Measurements from ENCODE around the gene MTR. TPM values are rescaled to one million over a fixed set of nuclear protein-coding genes. Genes with fewer than 3 reads are reported as not detected.
"Not testable (repeated sequence)": the region's sequence is repeated elsewhere in the genome, so short reads cannot be mapped to it uniquely, and the experiment has no call there.

MTR gene
- total RNA-seq, 1 experiment from 2014 or later, result 12.5 TPM

GRCh38 chr1:236904892-236905741, 110.0 kb downstream of the MTR start:
- DNase-seq (ENCODE audit: low read depth), result peak; percentile 82

DNA sequence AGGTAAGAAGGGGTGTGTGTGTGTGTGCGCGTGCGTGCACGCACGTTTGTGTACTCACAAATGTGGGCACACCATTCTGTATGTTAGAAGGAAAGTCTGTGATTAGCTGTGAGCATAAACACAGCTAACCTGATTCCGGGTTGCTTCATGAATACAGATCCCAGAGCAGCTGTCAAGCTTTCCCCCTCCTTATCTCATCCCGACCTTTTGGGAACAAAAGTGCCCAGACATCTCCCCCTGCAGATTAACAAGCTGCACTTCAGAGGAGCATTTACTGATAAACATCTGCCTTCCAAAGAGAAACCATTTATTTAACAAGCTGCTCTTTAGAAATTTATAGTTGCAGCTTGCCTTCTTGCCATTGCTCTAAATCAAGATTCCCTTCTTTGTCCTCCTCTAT, 112.1 kb downstream of the MTR start:
- no peak for DNase-seq (ENCODE audit: low read depth)

- DNase-seq (ENCODE audit: low read depth), result no peak
These were observed 113.6 kb downstream of the MTR start for GRCh38 chr1:236908669-236909068.

DNA sequence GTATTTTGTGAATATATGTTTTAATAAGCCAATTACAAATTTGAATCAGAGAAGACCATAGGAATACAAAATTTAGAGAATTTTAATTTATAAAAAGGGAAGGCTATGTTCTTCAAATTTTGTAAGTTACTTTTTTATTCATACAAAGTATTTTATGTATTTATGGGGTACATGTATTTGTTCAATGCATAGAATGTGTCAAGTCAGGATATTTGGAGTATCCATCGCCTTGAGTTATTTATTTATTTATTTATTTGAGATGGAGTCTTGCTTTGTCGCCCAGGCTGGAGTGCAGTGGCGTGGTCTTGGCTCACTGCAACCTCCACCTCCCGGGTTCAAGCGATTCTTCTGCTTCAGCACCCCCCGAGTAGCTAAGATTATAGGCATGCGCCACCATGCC, 116.0 kb downstream of the MTR start:
- not testable (repeated sequence) for DNase-seq (ENCODE audit: low read depth)

GRCh38 chr1:236913371-236914037, 118.4 kb downstream of the MTR start:
- no peak for DNase-seq (ENCODE audit: low read depth)

- no peak for DNase-seq (ENCODE audit: low read depth)
These were observed 119.3 kb downstream of the MTR start for GRCh38 chr1:236914375-236914774.

DNA sequence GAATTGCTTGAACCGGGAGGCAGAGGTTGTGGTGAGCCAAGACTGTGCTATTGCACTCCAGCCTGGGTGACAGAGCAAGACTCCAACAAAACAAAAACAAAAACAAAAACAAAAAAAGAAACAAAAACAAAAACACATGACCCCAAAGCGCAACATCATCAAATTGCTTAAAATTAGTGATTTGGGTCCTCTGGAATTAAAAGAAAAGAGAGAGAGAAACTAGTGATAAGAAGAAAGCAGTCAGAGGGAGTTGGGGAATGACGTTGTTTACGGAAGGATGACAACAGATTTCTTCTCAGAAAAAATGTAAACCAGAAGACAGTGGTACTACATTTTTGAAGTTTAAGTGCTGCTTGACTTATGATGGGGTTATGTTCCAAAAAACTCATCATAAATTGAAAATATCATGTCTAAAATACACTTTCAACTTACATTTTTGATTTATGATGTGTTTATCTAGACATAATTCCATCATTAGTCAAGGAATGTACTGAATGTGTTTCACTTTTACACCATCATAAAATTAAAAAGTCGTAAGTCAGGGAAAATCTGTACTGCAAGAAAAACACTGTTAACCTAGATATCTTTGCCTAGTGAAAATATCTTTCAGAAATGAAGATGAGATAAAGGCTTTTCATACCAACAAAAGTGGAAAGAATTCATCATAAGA, 121.2 kb downstream of the MTR start:
- DNase-seq (ENCODE audit: low read depth), result no peak

DNA sequence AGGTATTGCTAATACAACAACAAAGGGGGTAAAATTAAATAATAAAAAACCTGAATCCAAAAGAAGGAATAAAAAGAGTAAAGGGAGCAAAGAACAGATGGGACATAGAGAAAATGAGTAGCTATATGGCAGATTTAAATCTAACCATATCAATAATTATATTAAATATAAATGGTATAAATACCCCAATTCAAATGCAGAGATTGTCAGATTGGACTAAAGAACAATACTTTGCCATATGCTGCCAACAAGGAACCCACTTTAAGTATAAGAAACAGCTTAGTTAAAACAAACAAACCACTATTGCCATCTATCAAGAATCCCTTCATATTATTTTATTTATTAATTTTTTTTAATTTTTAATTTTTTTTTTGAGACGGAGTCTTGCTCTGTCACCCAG, 122.4 kb downstream of the MTR start:
- no peak for DNase-seq (ENCODE audit: low read depth)

DNA sequence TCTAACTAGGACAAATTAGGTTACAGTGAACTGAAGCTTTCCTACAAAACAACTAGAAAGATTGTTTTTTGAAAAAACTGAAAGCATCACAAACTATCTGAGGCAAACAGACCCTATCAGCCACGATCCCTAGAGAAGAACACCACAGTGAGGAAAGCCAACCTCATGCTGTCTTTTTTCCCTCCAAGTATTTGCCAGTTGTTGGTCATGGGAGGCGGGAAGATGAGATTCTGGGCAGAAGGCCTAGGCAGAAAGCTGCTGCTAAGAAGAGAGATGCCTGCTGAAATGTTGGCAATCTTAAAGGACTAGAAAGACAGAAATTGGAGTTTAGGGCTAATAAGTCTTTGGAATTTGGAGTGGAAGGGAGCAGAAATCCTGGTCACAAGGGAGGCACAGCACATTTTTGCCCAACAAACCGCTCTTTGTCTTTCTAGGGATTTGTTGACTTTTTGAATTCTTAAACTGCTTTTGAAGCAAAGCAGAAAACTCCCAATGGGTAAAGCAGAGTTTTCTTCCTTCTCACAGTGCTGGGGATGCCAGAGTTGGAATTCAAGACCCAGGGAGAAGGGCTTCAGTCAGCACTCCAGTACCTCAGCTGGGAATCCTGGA, 125.3 kb downstream of the MTR start:
- no peak for DNase-seq (ENCODE audit: low read depth)

DNA sequence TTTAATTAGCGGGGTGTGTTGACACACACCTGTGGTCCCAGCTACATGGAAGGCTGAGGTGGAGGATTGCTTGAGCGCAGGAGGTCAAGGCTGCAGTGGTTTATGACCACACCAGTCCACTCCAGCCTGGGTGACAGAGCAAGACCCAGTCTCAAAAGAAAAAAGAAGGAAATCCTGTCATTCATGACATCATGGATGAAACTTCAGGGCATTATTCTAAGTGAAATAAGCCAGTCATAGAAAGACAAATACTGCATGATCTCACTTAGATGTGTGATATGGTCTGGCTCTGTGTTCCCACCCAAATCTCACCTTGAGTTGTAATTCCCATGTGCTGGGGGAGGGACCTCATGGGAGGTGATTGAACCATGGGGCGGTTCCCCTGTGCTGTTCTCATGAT, 126.5 kb downstream of the MTR start:
- no peak for DNase-seq (ENCODE audit: low read depth)

GRCh38 chr1:236922190-236922589, 127.1 kb downstream of the MTR start:
- DNase-seq (ENCODE audit: low read depth), result no peak

DNA sequence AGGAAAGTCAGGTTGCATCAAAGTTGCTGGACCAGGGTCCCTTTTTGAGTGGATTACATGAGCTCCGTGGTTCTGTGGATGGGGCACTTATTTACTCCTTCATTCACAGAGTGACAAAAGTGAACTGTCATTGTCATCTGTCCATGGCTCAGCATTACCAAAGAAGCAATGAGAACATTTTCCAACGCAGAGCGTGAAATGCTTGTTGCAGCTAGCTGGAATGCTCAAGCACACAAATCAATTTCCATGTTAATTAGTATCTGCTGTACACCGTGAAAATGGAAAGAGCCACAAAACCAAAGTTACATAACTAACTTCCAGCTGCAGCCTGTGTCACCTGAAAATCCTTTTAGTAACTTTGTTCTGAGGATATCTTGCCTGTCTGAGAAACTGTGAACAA, 130.3 kb downstream of the MTR start:
- DNase-seq (ENCODE audit: low read depth), result no peak

- DNase-seq (ENCODE audit: low read depth), result no peak
These were observed 135.4 kb downstream of the MTR start for GRCh38 chr1:236930503-236930902.

- no peak for DNase-seq (ENCODE audit: low read depth)
These were observed 143.7 kb downstream of the MTR start for GRCh38 chr1:236938760-236939159.

DNA sequence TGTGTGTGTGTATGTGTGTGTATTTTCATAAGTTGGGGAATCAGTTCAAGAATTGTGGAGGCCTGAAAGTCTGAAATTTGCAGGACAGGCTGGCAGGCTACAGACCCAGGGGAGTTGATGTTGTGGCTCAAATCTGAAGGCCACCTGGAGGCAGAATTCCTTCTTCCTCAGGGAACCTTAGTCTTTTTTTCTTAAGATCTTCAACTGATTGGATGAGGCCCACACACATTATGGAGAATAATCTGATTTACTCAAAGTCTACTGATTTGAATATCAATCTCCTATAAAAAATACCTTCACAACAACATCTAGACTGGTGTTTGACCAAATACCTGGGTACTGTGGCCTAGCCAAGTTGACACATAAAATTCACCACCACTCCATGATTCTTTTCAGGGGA, 147.3 kb downstream of the MTR start:
- no peak for DNase-seq (ENCODE audit: low read depth)

DNA sequence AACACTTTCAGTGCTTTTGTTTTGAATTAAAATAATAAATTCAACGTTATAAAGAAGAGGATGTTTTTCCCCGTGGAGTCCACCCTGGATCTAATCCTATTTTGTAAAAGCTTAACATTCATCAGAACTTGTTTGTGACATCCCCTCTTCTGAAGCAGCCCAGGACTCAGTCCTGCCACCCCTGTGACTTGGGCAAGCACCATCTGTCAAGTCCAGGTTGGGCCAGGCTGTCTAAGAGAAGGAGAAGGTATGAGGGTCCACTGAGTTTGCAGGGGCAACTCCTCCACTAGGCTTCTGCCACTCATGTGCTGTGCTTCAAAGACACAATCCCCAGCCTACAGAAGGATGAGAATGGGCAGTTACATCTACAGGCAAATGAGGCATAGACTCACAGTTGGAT, 149.5 kb downstream of the MTR start:
- no peak for DNase-seq (ENCODE audit: low read depth)

GRCh38 chr1:236945002-236945401, 149.9 kb downstream of the MTR start:
- DNase-seq (ENCODE audit: low read depth), result no peak

- no peak for DNase-seq (ENCODE audit: low read depth)
These were observed 152.7 kb downstream of the MTR start for GRCh38 chr1:236947794-236948193.

GRCh38 chr1:236948381-236948780, 153.3 kb downstream of the MTR start:
- DNase-seq (ENCODE audit: low read depth), result no peak

GRCh38 chr1:236948996-236949395, 153.9 kb downstream of the MTR start:
- no peak for DNase-seq (ENCODE audit: low read depth)

- no peak for DNase-seq (ENCODE audit: low read depth)
These were observed 155.3 kb downstream of the MTR start for GRCh38 chr1:236950365-236950764.

DNA sequence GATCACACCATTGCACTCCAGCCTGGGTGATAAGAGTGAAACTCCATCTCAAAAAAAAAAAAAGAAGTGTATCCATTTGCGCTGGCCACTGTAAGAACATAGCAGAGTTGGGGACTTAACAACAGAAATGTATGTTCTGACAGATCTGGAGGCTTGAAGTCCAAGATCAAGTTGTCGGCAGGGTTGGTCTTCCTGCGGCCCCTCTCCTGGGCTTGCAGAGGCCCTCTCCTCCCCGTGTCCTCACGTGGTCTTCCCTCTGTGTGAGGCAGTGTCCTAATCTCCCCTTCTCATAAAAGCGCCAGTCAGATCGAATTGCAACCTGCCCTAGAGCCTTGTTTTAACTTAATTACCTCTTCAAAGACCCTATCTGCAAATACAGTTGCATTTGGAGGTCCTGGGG, 156.6 kb downstream of the MTR start:
- DNase-seq (ENCODE audit: low read depth), result no peak

All from RPMI7951 (cell line).